Subcutaneous adipose tissue (tissue), 4 donors: Measurements from ENCODE around the gene ZNF154. TPM values are rescaled to one million over a fixed set of nuclear protein-coding genes. Genes with fewer than 3 reads are reported as not detected.

Experiments used
- CTCF ChIP-seq: fragments of 450-650 bp; IDR thresholded peaks from one replicate; pipeline ENCODE4 v1.5.1; 2016; ENCODE audit warnings: low read depth, mild to moderate bottlenecking, control low read depth, antibody characterized with exemption, moderate library complexity
- total RNA-seq, 4 donors: library from RNA; depleted of rRNA; stranded (reverse); fragments of >200 nt; gene quantifications; one replicate each; pipeline ENCODE4 v1.1.0, GENCODE V29; 2016

Gene ZNF154
- total RNA-seq, 4 donors from 2014 or later = 1.9 to 3.0 (median 2.7) TPM

- TF ChIP-seq CTCF = no peak
Measured at GRCh38 chr19:57689750-57690149, 19.3 kb downstream of the ZNF154 start.

GRCh38 chr19:57688011-57688763 is 20.8 kb downstream of the ZNF154 start:
- TF ChIP-seq CTCF = no peak

- no peak for TF ChIP-seq CTCF
Measured at GRCh38 chr19:57687363-57688010, 21.5 kb downstream of the ZNF154 start.

- no peak for TF ChIP-seq CTCF
Measured at GRCh38 chr19:57686727-57687126, 22.3 kb downstream of the ZNF154 start.

GRCh38 chr19:57682226-57682766 is 26.7 kb downstream of the ZNF154 start:
- TF ChIP-seq CTCF = no peak

- TF ChIP-seq CTCF = no peak
Measured at GRCh38 chr19:57675881-57676280, 33.1 kb downstream of the ZNF154 start.

- no peak for TF ChIP-seq CTCF
Measured at GRCh38 chr19:57672466-57672865, 36.5 kb downstream of the ZNF154 start.
